GM23338 (cell line): Measurements from ENCODE around the gene CEMIP2. TPM values are rescaled to one million over a fixed set of nuclear protein-coding genes. Genes with fewer than 3 reads are reported as not detected.

ENCODE experiments used
- ATAC-seq: fragments of 200-7000 bp; cut with Tn5 transposase; 3 replicates; pipeline ENCODE4 v1.9.1; 2020
- DNase-seq: peaks from one replicate; pipeline ENCODE4 v3.0.0-alpha.2; 2015; ENCODE audit warnings: low spot score
- H2AFZ ChIP-seq: fragments of 200-600 bp; sonication (generic); 2 replicates; pipeline ENCODE4 v1.8.0; 2016; ENCODE audit warnings: antibody characterized with exemption, mild to moderate bottlenecking, moderate library complexity
- H3F3A ChIP-seq: fragments of 200-600 bp; sonication (generic); replicated peaks from 2 replicates; pipeline ENCODE4 v1.8.0; 2017; ENCODE audit warnings: antibody characterized with exemption, mixed run types, low read depth
- H3K27ac ChIP-seq: fragments of 200-600 bp; sonication (generic); 2 replicates; pipeline ENCODE4 v1.6.1; 2016; ENCODE audit warnings: low read depth
- H3K27me3 ChIP-seq: fragments of 200-600 bp; sonication (generic); 2 replicates; pipeline ENCODE4 v1.8.0; 2016; ENCODE audit warnings: mild to moderate bottlenecking, mixed run types, moderate library complexity; ENCODE audit not compliant: insufficient read depth
- H3K36me3 ChIP-seq: fragments of 200-600 bp; sonication (generic); 2 replicates; pipeline ENCODE4 v1.8.0; 2016; ENCODE audit warnings: mild to moderate bottlenecking; ENCODE audit not compliant: insufficient read depth
- H3K4me1 ChIP-seq: fragments of 200-600 bp; sonication (generic); 2 replicates; pipeline ENCODE4 v1.8.0; 2016; ENCODE audit warnings: mild to moderate bottlenecking, moderate library complexity; ENCODE audit not compliant: insufficient read depth
- H3K4me2 ChIP-seq: fragments of 200-600 bp; sonication (generic); 2 replicates; pipeline ENCODE4 v1.7.1; 2017; ENCODE audit warnings: mixed run types
- H3K4me3 ChIP-seq: fragments of 200-600 bp; sonication (generic); 2 replicates; pipeline ENCODE4 v1.6.1; 2016; ENCODE audit warnings: mixed run types
- H3K79me2 ChIP-seq: fragments of 200-600 bp; sonication (generic); replicated peaks from 2 replicates; pipeline ENCODE4 v1.8.0; 2017; ENCODE audit warnings: mild to moderate bottlenecking; ENCODE audit not compliant: insufficient read depth
- H3K9me2 ChIP-seq: fragments of 200-600 bp; sonication (generic); 2 replicates; pipeline ENCODE4 v1.8.0; 2017; ENCODE audit not compliant: insufficient read depth
- H4K20me1 ChIP-seq: fragments of 200-600 bp; sonication (generic); replicated peaks from 2 replicates; pipeline ENCODE4 v1.8.0; 2017; ENCODE audit warnings: mild to moderate bottlenecking; ENCODE audit not compliant: insufficient read depth
- H3K27ac Mint-ChIP-seq: 2 replicates; pipeline ENCODE4 v1.8.0; 2020; ENCODE audit warnings: inconsistent platforms, mild to moderate bottlenecking, moderate library complexity, mixed read lengths
- H3K27me3 Mint-ChIP-seq: 3 replicates; pipeline ENCODE4 v1.8.0; 2022; ENCODE audit warnings: low read depth, mild to moderate bottlenecking, moderate library complexity, mixed read lengths, inconsistent platforms; ENCODE audit not compliant: insufficient read depth, poor library complexity
- H3K36me3 Mint-ChIP-seq: 3 replicates; pipeline ENCODE4 v1.8.0; 2021; ENCODE audit warnings: low read depth, mild to moderate bottlenecking, inconsistent platforms, moderate library complexity, mixed read lengths
- H3K4me1 Mint-ChIP-seq: 3 replicates; pipeline ENCODE4 v1.8.0; 2020; ENCODE audit warnings: mild to moderate bottlenecking, inconsistent platforms, mixed read lengths
- H3K4me3 Mint-ChIP-seq: 3 replicates; pipeline ENCODE4 v1.8.0; 2021; ENCODE audit warnings: moderate library complexity, mild to moderate bottlenecking, inconsistent platforms, mixed read lengths
- H3K9me3 Mint-ChIP-seq: 3 replicates; pipeline ENCODE4 v1.8.0; 2020; ENCODE audit warnings: moderate library complexity, mild to moderate bottlenecking, inconsistent platforms, mixed read lengths
- CREB1 ChIP-seq: fragments of 250-450 bp; sonication (Bioruptor Pico); IDR thresholded peaks from 2 replicates; pipeline ENCODE4 v1.5.0; 2020; ENCODE audit warnings: low read depth, mild to moderate bottlenecking, moderate library complexity
- CTCF ChIP-seq, 2 experiments: fragments of 200-600 bp in 1 of 2; sonication (generic) in 1 of 2; conservative IDR thresholded peaks; 2 replicates each; pipeline versions ENCODE4 v1.5.1 to v1.6.1; 2016 to 2017; ENCODE audit warnings: antibody characterized with exemption in 2 of 2, low read depth in 2 of 2, mild to moderate bottlenecking in 2 of 2, moderate library complexity in 1 of 2
- ETS1 ChIP-seq: IDR thresholded peaks from 2 replicates; pipeline ENCODE4 v1.6.1; 2016; ENCODE audit warnings: antibody characterized with exemption
- EZH2 ChIP-seq: fragments of 200-600 bp; sonication (generic); IDR thresholded peaks from one replicate; pipeline ENCODE4 v1.8.0; 2017; ENCODE audit warnings: antibody characterized with exemption, mild to moderate bottlenecking, low read depth; ENCODE audit not compliant: unreplicated experiment
- EZH2phosphoT487 ChIP-seq: fragments of 200-600 bp; sonication (generic); IDR thresholded peaks from one replicate; pipeline ENCODE4 v1.8.1; 2018; ENCODE audit warnings: antibody characterized with exemption; ENCODE audit not compliant: unreplicated experiment
- JUNB ChIP-seq: IDR thresholded peaks from one replicate; pipeline ENCODE4 v1.6.1; 2016; ENCODE audit warnings: antibody characterized with exemption; ENCODE audit not compliant: unreplicated experiment
- NANOG ChIP-seq: IDR thresholded peaks from 2 replicates; pipeline ENCODE4 v1.6.1; 2016; ENCODE audit warnings: antibody characterized with exemption, borderline replicate concordance
- POLR2AphosphoS5 ChIP-seq: IDR thresholded peaks from 2 replicates; pipeline ENCODE4 v1.6.1; 2016; ENCODE audit warnings: antibody characterized with exemption, low read depth
- REST ChIP-seq: IDR thresholded peaks from one replicate; pipeline ENCODE4 v1.6.1; 2018; ENCODE audit warnings: antibody characterized with exemption; ENCODE audit not compliant: unreplicated experiment
- STAT1 ChIP-seq: IDR thresholded peaks from one replicate; pipeline ENCODE4 v1.6.1; 2016; ENCODE audit warnings: antibody characterized with exemption; ENCODE audit not compliant: unreplicated experiment
- ZNF114 ChIP-seq: fragments of 250-450 bp; sonication (Bioruptor Pico); IDR thresholded peaks from 2 replicates; pipeline ENCODE4 v1.5.0; 2020; ENCODE audit warnings: mild to moderate bottlenecking, moderate library complexity
- ZNF331 ChIP-seq: fragments of 250-450 bp; sonication (Bioruptor Pico); IDR thresholded peaks from 2 replicates; pipeline ENCODE4 v1.5.0; 2020; ENCODE audit warnings: low read depth, mild to moderate bottlenecking, moderate library complexity
- polyA plus RNA-seq: library from polyadenylated mRNA; unstranded; fragments of >200 nt; fragmentation: Nextera tagmentation; extraction: Ambion mirVana; gene quantifications from 2 replicates; pipeline ENCODE4 v1.2.1, GENCODE V29; 2016
- total RNA-seq: library from RNA; depleted of rRNA; stranded (reverse); fragments of >200 nt; shearing (Covaris generic); gene quantifications from 2 replicates; pipeline ENCODE4 v1.2.3, GENCODE V29; 2014

Gene CEMIP2
- total and polyA plus RNA-seq, 2 experiments from 2014 or later, result 23.0 to 76.7 TPM

GRCh38 chr9:71637926-71638325 lies 130.4 kb downstream of the CEMIP2 start (continued):
- TF ChIP-seq REST (no peak), JUNB (no peak), ZNF331 (no peak), CREB1 (CRISPR knock-in tag) (no peak), NANOG (no peak), EZH2phosphoT487 (no peak), EZH2 (no peak), CTCF (conservative IDR thresholded peaks at IDR 0.05; ENCODE audit: low read depth in 2 of 2) (no peak), POLR2AphosphoS5 (no peak), ZNF114 (CRISPR knock-in tag) (no peak), STAT1 (no peak), ETS1 (no peak)

- no peaks in the 10 kb centered on the region; the same call in 1 of the 2 replicates for H3K9me2 ChIP-seq
- no peaks in the 10 kb centered on the region for H3K36me3 Mint-ChIP-seq
- H3K4me1 ChIP-seq, result no peaks in the 10 kb centered on the region
- DNase-seq (no peak), ATAC-seq (no peak)
- H3K4me1 Mint-ChIP-seq, result no peaks in the 10 kb centered on the region; the same call in 1 of the 3 replicates
- H3K4me2 ChIP-seq, result no peak overlapping the region
- no peaks in the 10 kb centered on the region for H3F3A ChIP-seq
- H3K27me3 ChIP-seq, result no peaks in the 10 kb centered on the region
- H2AFZ ChIP-seq, result no peak overlapping the region
- H3K27me3 Mint-ChIP-seq, result peaks cover 4% of the 10 kb centered on the region
- no peaks in the 10 kb centered on the region for H3K9me3 Mint-ChIP-seq
- H3K79me2 ChIP-seq, result no peaks in the 10 kb centered on the region
- no peak overlapping the region for H3K4me3 ChIP-seq
- H4K20me1 ChIP-seq, result no peaks in the 10 kb centered on the region
- no peak overlapping the region for H3K4me3 Mint-ChIP-seq
- H3K27ac ChIP-seq, result no peak overlapping the region
- H3K36me3 ChIP-seq, result no peaks in the 10 kb centered on the region
- H3K27ac Mint-ChIP-seq, result no peak overlapping the region
- TF ChIP-seq ZNF331 (no peak), STAT1 (no peak), NANOG (no peak), CTCF (conservative IDR thresholded peaks at IDR 0.05; ENCODE audit: low read depth in 2 of 2) (no peak)
These were observed 130.9 kb downstream of the CEMIP2 start for GRCh38 chr9:71637375-71637774.
